Skeletal muscle cell (primary cell): ENCODE measurements around the gene NR6A1.

Experiments
- DNase-seq: peaks from one replicate; pipeline ENCODE4 v3.0.0-alpha.2; 2010; ENCODE audit warnings: low read depth
- H3K4me3 ChIP-seq: 2 replicates; pipeline ENCODE4 v1.5.1; 2011; ENCODE audit warnings: low read depth, mild to moderate bottlenecking, control low read depth, low read length, moderate library complexity

Gene NR6A1

GRCh38 chr9:124491049-124491975 lies 279.8 kb downstream of the NR6A1 start:
- no peak overlapping the region for H3K4me3 ChIP-seq
- no peak for DNase-seq

GRCh38 chr9:124490004-124490403 lies 281.1 kb downstream of the NR6A1 start:
- H3K4me3 ChIP-seq: no peak overlapping the region
- DNase-seq: no peak

- no peak overlapping the region for H3K4me3 ChIP-seq
- no peak for DNase-seq
Measured at GRCh38 chr9:124489222-124489621, 281.9 kb downstream of the NR6A1 start.

- H3K4me3 ChIP-seq: no peak overlapping the region
- no peak for DNase-seq
Measured at GRCh38 chr9:124488641-124489210, 282.4 kb downstream of the NR6A1 start.

- DNase-seq: no peak
- H3K4me3 ChIP-seq: no peak overlapping the region
Measured at GRCh38 chr9:124487260-124488182, 283.6 kb downstream of the NR6A1 start.

GRCh38 chr9:124486778-124487259 lies 284.3 kb downstream of the NR6A1 start:
- DNase-seq: no peak
- no peak overlapping the region for H3K4me3 ChIP-seq

- no peak overlapping the region for H3K4me3 ChIP-seq
- DNase-seq: no peak
Measured at GRCh38 chr9:124485936-124486335, 285.2 kb downstream of the NR6A1 start.

GRCh38 chr9:124485201-124485600 lies 285.9 kb downstream of the NR6A1 start:
- H3K4me3 ChIP-seq: no peak overlapping the region
- DNase-seq: no peak

- no peak overlapping the region for H3K4me3 ChIP-seq
- no peak for DNase-seq
Measured at GRCh38 chr9:124483481-124483880, 287.6 kb downstream of the NR6A1 start.

GRCh38 chr9:124482431-124483031 lies 288.6 kb downstream of the NR6A1 start:
- no peak overlapping the region for H3K4me3 ChIP-seq

GRCh38 chr9:124481115-124481514 lies 290.0 kb downstream of the NR6A1 start:
- H3K4me3 ChIP-seq: no peak overlapping the region
- no peak for DNase-seq

More at GRCh38 chr9:124482431-124483031, 288.6 kb downstream of the NR6A1 start:
- DNase-seq: no peak

GRCh38 chr9:124480621-124480981 lies 290.5 kb downstream of the NR6A1 start:
- H3K4me3 ChIP-seq: no peak overlapping the region
- no peak for DNase-seq

- no peak for DNase-seq
- H3K4me3 ChIP-seq: no peak overlapping the region
Measured at GRCh38 chr9:124479947-124480620, 291.0 kb downstream of the NR6A1 start.

- no peak overlapping the region for H3K4me3 ChIP-seq
Measured at GRCh38 chr9:124479371-124479770, 291.7 kb downstream of the NR6A1 start.

GRCh38 chr9:124478354-124478753 lies 292.8 kb downstream of the NR6A1 start:
- DNase-seq: no peak
- no peak overlapping the region for H3K4me3 ChIP-seq

More at GRCh38 chr9:124479371-124479770, 291.7 kb downstream of the NR6A1 start:
- DNase-seq: no peak

GRCh38 chr9:124477648-124478285 lies 293.3 kb downstream of the NR6A1 start:
- no peak overlapping the region for H3K4me3 ChIP-seq
- no peak for DNase-seq

- DNase-seq: no peak
- H3K4me3 ChIP-seq: no peak overlapping the region
Measured at GRCh38 chr9:124477211-124477647, 293.9 kb downstream of the NR6A1 start.
